Activated naive CD8-positive, alpha-beta T cell treated with anti-CD3 and anti-CD28 coated beads, Interleukin-2, amount 50 U/mL, for 16 hours (primary cell): ENCODE measurements around the gene CD300LF.

ENCODE experiments used
- DNase-seq: peaks from one replicate; pipeline ENCODE4 v3.0.0-alpha.2; 2020; ENCODE audit warnings: low read depth, low spot score

The CD300LF gene

GRCh38 chr17:74687886-74688285 lies 24.8 kb downstream of the CD300LF start:
- no peak for DNase-seq

GRCh38 chr17:74686761-74687160 lies 26.0 kb downstream of the CD300LF start:
- DNase-seq = no peak

GRCh38 chr17:74682471-74683190 lies 30.1 kb downstream of the CD300LF start:
- no peak for DNase-seq

GRCh38 chr17:74682028-74682427 lies 30.7 kb downstream of the CD300LF start:
- no peak for DNase-seq

- no peak for DNase-seq
These were observed 31.8 kb downstream of the CD300LF start for GRCh38 chr17:74680941-74681340.

GRCh38 chr17:74680213-74680612 lies 32.5 kb downstream of the CD300LF start:
- no peak for DNase-seq

- no peak for DNase-seq
These were observed 33.3 kb downstream of the CD300LF start for GRCh38 chr17:74679374-74679773.

GRCh38 chr17:74678541-74678940 lies 34.2 kb downstream of the CD300LF start:
- DNase-seq = no peak

- no peak for DNase-seq
These were observed 34.9 kb downstream of the CD300LF start for GRCh38 chr17:74677558-74678466.

GRCh38 chr17:74671031-74671771 lies 41.5 kb downstream of the CD300LF start:
- peak; percentile 22 for DNase-seq

- no peak for DNase-seq
These were observed 42.4 kb downstream of the CD300LF start for GRCh38 chr17:74670329-74670728.

- no peak for DNase-seq
These were observed 49.2 kb downstream of the CD300LF start for GRCh38 chr17:74663561-74663960.

GRCh38 chr17:74659889-74660288 lies 52.8 kb downstream of the CD300LF start:
- DNase-seq = no peak

GRCh38 chr17:74658620-74659019 lies 54.1 kb downstream of the CD300LF start:
- no peak for DNase-seq

GRCh38 chr17:74654742-74655141 lies 58.0 kb downstream of the CD300LF start:
- no peak for DNase-seq

GRCh38 chr17:74652020-74652419 lies 60.7 kb downstream of the CD300LF start:
- no peak for DNase-seq

- DNase-seq = no peak
These were observed 62.8 kb downstream of the CD300LF start for GRCh38 chr17:74649909-74650308.

- DNase-seq = no peak
These were observed 64.7 kb downstream of the CD300LF start for GRCh38 chr17:74647871-74648672.

GRCh38 chr17:74646231-74646630 lies 66.5 kb downstream of the CD300LF start:
- DNase-seq = no peak

- no peak for DNase-seq
These were observed 67.7 kb downstream of the CD300LF start for GRCh38 chr17:74645010-74645409.

- DNase-seq = no peak
These were observed 68.3 kb downstream of the CD300LF start for GRCh38 chr17:74644419-74644818.
